Measurements from ENCODE around the gene KIF11.

The KIF11 gene

GRCh38 chr10:92692080-92692671 is 99.2 kb downstream of the KIF11 start:
- TF ChIP-seq CTCF (IDR thresholded peaks at IDR 0.05; ENCODE audit: control extremely low read depth, extremely low read depth, low read depth, missing control alignments), result no peak
- CTCF ChIA-PET, result interaction anchor here (1.4 to 3.5 kb wide), 3 partner anchors 11 to 65 kb away, joined by 3 to 10 read pairs (median 8); no protein-coding TSS in a partner anchor

GRCh38 chr10:92692697-92693533 is 100.0 kb downstream of the KIF11 start:
- POLR2A ChIA-PET, result no interaction called here
- CTCF ChIA-PET, result interaction anchor here (0.8 to 3.5 kb wide), 5 partner anchors 12 to 150 kb away, joined by 3 to 10 read pairs (median 3); no protein-coding TSS in a partner anchor
- no peak for DNase-seq (ENCODE audit: extremely low spot score)
- no peak for TF ChIP-seq CTCF (IDR thresholded peaks at IDR 0.05; ENCODE audit: control extremely low read depth, extremely low read depth, low read depth, missing control alignments)

More at GRCh38 chr10:92692080-92692671, 99.2 kb downstream of the KIF11 start:
- POLR2A ChIA-PET, result no interaction called here
- DNase-seq (ENCODE audit: extremely low spot score), result no peak

- ChIA-PET CTCF (interaction anchor here (1.1 to 3.5 kb wide), 3 partner anchors 12 to 150 kb away, joined by 3 to 10 read pairs (median 8); no protein-coding TSS in a partner anchor), POLR2A (no interaction called here)
- no peak for DNase-seq (ENCODE audit: extremely low spot score)
- TF ChIP-seq CTCF (IDR thresholded peaks at IDR 0.05; ENCODE audit: control extremely low read depth, extremely low read depth, low read depth, missing control alignments), result no peak
These were observed 100.6 kb downstream of the KIF11 start for GRCh38 chr10:92693534-92693893.

- no peak for DNase-seq (ENCODE audit: extremely low spot score)
- ChIA-PET CTCF (interaction anchor here (1.1 to 3.5 kb wide), 2 partner anchors 15 to 18 kb away, joined by 3 to 10 read pairs; no protein-coding TSS in a partner anchor), POLR2A (no interaction called here)
- TF ChIP-seq CTCF (IDR thresholded peaks at IDR 0.05; ENCODE audit: control extremely low read depth, extremely low read depth, low read depth, missing control alignments), result no peak
These were observed 103.0 kb downstream of the KIF11 start for GRCh38 chr10:92695679-92696605.

- CTCF ChIA-PET, result interaction anchor here (1.1 kb wide), 1 partner anchor 17 kb away, joined by 3 read pairs; no protein-coding TSS in a partner anchor
These were observed 103.9 kb downstream of the KIF11 start for GRCh38 chr10:92696606-92697383.

More at GRCh38 chr10:92696606-92697383, 103.9 kb downstream of the KIF11 start:
- no peak for DNase-seq (ENCODE audit: extremely low spot score)
- no peak for TF ChIP-seq CTCF (IDR thresholded peaks at IDR 0.05; ENCODE audit: control extremely low read depth, extremely low read depth, low read depth, missing control alignments)
- POLR2A ChIA-PET, result no interaction called here

All from GM10248 (cell line).